Measurements from ENCODE around the gene STYXL1.

DNA sequence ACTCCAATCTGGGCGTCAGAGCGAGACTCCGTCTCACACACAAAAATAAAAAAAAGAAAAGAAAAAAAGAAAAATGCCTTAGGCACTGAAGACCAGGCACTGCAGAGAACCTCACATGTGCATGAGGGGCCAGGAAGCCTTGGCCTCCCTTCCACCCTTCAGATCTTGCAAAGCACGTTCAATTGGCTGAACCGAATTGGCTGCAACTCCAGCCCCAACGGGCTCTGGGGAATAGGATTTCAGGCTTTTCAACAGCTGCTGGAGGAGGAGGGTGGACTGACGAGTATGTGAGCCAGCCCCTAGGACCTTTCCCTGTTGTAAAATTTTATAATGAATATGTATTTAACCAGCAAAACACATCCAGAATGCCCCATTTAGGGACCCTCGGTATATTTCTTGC, 70.1 kb downstream of the STYXL1 start:
- TF ChIP-seq, protein P1, sequence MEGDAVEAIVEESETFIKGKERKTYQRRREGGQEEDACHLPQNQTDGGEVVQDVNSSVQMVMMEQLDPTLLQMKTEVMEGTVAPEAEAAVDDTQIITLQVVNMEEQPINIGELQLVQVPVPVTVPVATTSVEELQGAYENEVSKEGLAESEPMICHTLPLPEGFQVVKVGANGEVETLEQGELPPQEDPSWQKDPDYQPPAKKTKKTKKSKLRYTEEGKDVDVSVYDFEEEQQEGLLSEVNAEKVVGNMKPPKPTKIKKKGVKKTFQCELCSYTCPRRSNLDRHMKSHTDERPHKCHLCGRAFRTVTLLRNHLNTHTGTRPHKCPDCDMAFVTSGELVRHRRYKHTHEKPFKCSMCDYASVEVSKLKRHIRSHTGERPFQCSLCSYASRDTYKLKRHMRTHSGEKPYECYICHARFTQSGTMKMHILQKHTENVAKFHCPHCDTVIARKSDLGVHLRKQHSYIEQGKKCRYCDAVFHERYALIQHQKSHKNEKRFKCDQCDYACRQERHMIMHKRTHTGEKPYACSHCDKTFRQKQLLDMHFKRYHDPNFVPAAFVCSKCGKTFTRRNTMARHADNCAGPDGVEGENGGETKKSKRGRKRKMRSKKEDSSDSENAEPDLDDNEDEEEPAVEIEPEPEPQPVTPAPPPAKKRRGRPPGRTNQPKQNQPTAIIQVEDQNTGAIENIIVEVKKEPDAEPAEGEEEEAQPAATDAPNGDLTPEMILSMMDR (conservative IDR thresholded peaks at IDR 0.05 in 1 of 2, IDR thresholded peaks at IDR 0.05 in 1 of 2; ENCODE audit: extremely low read depth in 1 of 2, insufficient read depth in 1 of 2, low read depth in 1 of 2, low read length in 2 of 2): no peak
- no peak for TF ChIP-seq EZH2 (IDR thresholded peaks at IDR 0.05; ENCODE audit: borderline replicate concordance, low read length)

Data from mammary epithelial cell (primary cell).